Thyroid gland (tissue), 4 donors: ENCODE data around the gene PRDM12. TPM values are rescaled to one million over a fixed set of nuclear protein-coding genes. Genes with fewer than 3 reads are reported as not detected.
A peak's percentile ranks its signal among the peaks of the same experiment; 100 is the strongest.

Experiments used
- DNase-seq, 2 donors: peaks; one replicate each; pipeline ENCODE4 v3.0.0-alpha.2; 2019
- H3K27ac ChIP-seq, 3 donors: fragments of 200-600 bp; sonication (generic); 1 replicate in 2 of 3; 2 replicates in 1 of 3; pipeline ENCODE4 v1.5.1; 2016 to 2019; ENCODE audit warnings: mild to moderate bottlenecking in 1 of 3, moderate library complexity in 1 of 3
- H3K27me3 ChIP-seq: fragments of 200-600 bp; sonication (generic); one replicate; pipeline ENCODE4 v1.5.1; 2019
- H3K36me3 ChIP-seq, 2 donors: fragments of 200-600 bp; sonication (generic); one replicate each; pipeline ENCODE4 v1.5.1; 2016 to 2019
- H3K4me1 ChIP-seq, 2 donors: fragments of 200-600 bp; sonication (generic); one replicate each; pipeline ENCODE4 v1.5.1; 2017 to 2019
- H3K4me3 ChIP-seq, 3 donors: fragments of 200-600 bp; sonication (generic); replicated peaks in 1 of 3; 1 replicate in 2 of 3; 2 replicates in 1 of 3; pipeline ENCODE4 v1.5.1; 2016; ENCODE audit warnings: mild to moderate bottlenecking in 1 of 3
- H3K9me3 ChIP-seq: fragments of 200-600 bp; sonication (generic); one replicate; pipeline ENCODE4 v1.5.1; 2017
- POLR2A ChIP-seq, 2 donors: fragments of 450-650 bp; IDR thresholded peaks; one replicate each; pipeline ENCODE4 v1.6.1; 2017; ENCODE audit warnings: antibody characterized with exemption in 2 of 2, mild to moderate bottlenecking in 2 of 2, moderate library complexity in 1 of 2
- WGBS, 2 donors: methylation state at CpG; one replicate each; pipeline ENCODE4 v1.1.5; 2017; 5-methylcytosine and 5-hydroxymethylcytosine counted together
- intact Hi-C: fragments of 100-400 bp; cut with DNase I; formaldehyde crosslinking; loops from one replicate; pipeline ENCODE4 v1.15.1; 2023
- total RNA-seq, 4 donors: library from RNA; depleted of rRNA; stranded (reverse); fragments of >200 nt; gene quantifications; one replicate each; pipeline ENCODE4 v1.2.3, GENCODE V29; 2016
- TF ChIP-seq, protein P1 (sequence below), 6 experiments: fragments of 200-600 bp in 3 of 6; fragments of 450-650 bp in 3 of 6; sonication (generic) in 3 of 6; IDR thresholded peaks; one replicate each; pipeline ENCODE4 v1.5.1; 2016 to 2019; ENCODE audit warnings: antibody characterized with exemption in 6 of 6, mild to moderate bottlenecking in 2 of 6, inconsistent platforms in 1 of 6, moderate library complexity in 1 of 6

PRDM12 gene
- total RNA-seq, 4 donors from 2014 or later, result not detected

DNA sequence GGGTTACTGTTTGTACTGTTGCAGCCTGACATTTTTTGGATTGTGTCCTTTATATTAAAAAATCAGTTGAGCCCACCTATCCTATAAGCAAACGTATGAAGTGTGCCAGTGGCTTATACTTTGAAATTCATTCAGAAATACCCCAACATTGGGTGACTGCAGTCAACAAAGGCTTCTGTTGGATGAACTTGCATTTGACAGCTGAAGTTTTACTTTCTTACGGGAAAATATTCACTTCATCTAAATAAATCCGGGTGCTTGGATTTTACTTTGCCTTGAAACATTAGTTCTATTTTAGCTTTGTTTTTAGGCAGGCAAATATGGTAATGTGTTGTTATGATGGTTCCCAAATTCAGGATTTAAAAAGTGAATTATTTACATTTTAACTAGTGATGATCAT, 50.9 kb downstream of the PRDM12 start:
- DNase-seq, result no peak
- Histone ChIP-seq H3K4me1 (peaks cover 19 to 24% of the 10 kb centered on the region in 2 donors), H3K36me3 (no peaks in the 10 kb centered on the region), H3K9me3 (no peaks in the 10 kb centered on the region), H3K27ac (peak overlapping the region; percentile 23 to 98 (median 96)), H3K4me3 (peak overlapping the region in 2 of 3 donors; percentile 10 to 87), H3K27me3 (no peaks in the 10 kb centered on the region)
- WGBS, 2 donors, result 14 to 19% methylated on average over 3 of the region's 3 CpGs
- intact Hi-C loops, result loop anchor here (10.0 kb wide), 1 partner anchor 50 kb away; no protein-coding TSS in a partner anchor
- no peak for TF ChIP-seq POLR2A (IDR thresholded peaks at IDR 0.05)
- TF ChIP-seq, protein P1, sequence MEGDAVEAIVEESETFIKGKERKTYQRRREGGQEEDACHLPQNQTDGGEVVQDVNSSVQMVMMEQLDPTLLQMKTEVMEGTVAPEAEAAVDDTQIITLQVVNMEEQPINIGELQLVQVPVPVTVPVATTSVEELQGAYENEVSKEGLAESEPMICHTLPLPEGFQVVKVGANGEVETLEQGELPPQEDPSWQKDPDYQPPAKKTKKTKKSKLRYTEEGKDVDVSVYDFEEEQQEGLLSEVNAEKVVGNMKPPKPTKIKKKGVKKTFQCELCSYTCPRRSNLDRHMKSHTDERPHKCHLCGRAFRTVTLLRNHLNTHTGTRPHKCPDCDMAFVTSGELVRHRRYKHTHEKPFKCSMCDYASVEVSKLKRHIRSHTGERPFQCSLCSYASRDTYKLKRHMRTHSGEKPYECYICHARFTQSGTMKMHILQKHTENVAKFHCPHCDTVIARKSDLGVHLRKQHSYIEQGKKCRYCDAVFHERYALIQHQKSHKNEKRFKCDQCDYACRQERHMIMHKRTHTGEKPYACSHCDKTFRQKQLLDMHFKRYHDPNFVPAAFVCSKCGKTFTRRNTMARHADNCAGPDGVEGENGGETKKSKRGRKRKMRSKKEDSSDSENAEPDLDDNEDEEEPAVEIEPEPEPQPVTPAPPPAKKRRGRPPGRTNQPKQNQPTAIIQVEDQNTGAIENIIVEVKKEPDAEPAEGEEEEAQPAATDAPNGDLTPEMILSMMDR (IDR thresholded peaks at IDR 0.05), result no peak

DNA sequence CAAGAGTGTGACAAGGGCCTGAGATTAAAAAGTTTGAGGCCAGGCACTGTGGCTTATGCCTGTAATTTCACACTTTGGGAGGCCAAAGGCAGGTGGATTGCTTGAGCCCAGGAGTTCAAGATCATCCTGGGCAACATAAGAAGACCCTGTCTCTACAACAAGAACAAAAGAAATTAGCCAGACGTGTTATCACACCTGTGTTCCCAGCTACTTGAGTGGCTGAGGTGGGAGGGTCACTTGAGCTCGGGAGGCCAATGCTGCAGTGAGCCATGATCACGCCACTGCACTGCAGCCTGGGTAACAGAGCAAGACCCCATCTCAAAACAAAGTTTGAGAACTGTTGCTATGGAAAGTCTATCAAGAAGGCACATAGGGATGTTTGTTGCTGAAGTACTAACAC, 54.2 kb downstream of the PRDM12 start:
- H3K4me1 ChIP-seq, result peaks cover 19 to 24% of the 10 kb centered on the region in 2 donors
- peak; percentile 37 to 43 for DNase-seq
- intact Hi-C loops, result loop anchor here (10.0 kb wide), 1 partner anchor 46 kb away; no protein-coding TSS in a partner anchor

DNA sequence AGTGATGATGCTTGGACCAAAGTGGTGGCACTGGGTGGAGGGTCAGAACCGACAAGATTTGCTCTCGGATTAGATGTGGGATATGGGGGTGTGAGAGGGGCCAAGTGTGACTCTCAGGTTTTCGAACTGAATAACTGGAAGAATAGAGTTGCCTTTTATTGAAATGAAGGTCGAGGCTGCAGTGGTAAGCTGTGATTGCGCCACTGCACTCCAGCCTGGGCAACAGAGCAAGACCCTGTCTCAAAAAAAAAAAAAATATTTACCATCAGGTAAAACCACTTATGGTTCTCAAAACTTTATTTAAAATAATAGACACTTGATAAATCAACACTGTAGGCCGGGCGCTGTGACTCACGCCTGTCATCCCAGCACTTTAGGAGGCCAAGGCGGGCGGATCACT, 56.4 kb downstream of the PRDM12 start:
- peaks cover 10 to 24% of the 10 kb centered on the region in 2 donors for H3K4me1 ChIP-seq
- no peaks in the 10 kb centered on the region for H3K9me3 ChIP-seq
- 93 to 96% methylated on average over 10 of the region's 10 CpGs for WGBS, 2 donors
- DNase-seq, result no peak
- no peak overlapping the region for H3K27ac ChIP-seq
- H3K36me3 ChIP-seq, result no peaks in the 10 kb centered on the region
- H3K27me3 ChIP-seq, result no peaks in the 10 kb centered on the region
- H3K4me3 ChIP-seq, result no peak overlapping the region
- TF ChIP-seq, protein P1 (IDR thresholded peaks at IDR 0.05), result no peak
- TF ChIP-seq POLR2A (IDR thresholded peaks at IDR 0.05), result no peak
- intact Hi-C loops, result no loop called here

More for the DNA sequence above, 54.2 kb downstream of the PRDM12 start:
- TF ChIP-seq, protein P1 (IDR thresholded peaks at IDR 0.05), result no peak
- Histone ChIP-seq H3K27me3 (no peaks in the 10 kb centered on the region), H3K9me3 (no peaks in the 10 kb centered on the region), H3K4me3 (no peak overlapping the region), H3K27ac (no peak overlapping the region), H3K36me3 (no peaks in the 10 kb centered on the region)
- WGBS, 2 donors, result 49 to 72% methylated on average over 3 of the region's 3 CpGs

DNA sequence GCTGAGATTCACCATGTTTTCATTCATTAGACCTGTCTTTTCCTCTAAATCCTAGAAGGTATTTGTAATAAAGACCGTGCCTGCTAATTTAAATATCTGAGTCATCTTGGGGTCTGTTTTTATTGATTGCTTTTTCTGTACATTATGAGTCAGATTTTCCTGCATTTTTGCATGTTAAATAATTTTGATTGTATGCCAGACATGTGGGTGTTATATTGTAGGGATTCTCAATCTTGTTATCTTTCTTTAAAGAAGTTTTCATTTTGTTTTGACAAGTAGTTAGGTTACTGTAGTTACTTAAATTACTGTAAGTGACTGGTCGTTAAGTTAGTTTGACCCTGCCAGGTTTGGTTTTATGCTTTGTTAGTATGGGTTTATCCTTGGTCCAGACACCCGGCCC, 64.3 kb downstream of the PRDM12 start:
- intact Hi-C loops, result no loop called here
- DNase-seq, result no peak
- peaks cover 26 to 27% of the 10 kb centered on the region in 2 donors for H3K4me1 ChIP-seq
- H3K4me3 ChIP-seq, result no peak overlapping the region
- no peaks in the 10 kb centered on the region for H3K9me3 ChIP-seq
- no peaks in the 10 kb centered on the region for H3K36me3 ChIP-seq
- WGBS, 2 donors, result 84 to 86% methylated on average over 3 of the region's 3 CpGs
- TF ChIP-seq, protein P1 (IDR thresholded peaks at IDR 0.05), result no peak
- TF ChIP-seq POLR2A (IDR thresholded peaks at IDR 0.05), result no peak
- no peaks in the 10 kb centered on the region for H3K27me3 ChIP-seq
- no peak overlapping the region for H3K27ac ChIP-seq

DNA sequence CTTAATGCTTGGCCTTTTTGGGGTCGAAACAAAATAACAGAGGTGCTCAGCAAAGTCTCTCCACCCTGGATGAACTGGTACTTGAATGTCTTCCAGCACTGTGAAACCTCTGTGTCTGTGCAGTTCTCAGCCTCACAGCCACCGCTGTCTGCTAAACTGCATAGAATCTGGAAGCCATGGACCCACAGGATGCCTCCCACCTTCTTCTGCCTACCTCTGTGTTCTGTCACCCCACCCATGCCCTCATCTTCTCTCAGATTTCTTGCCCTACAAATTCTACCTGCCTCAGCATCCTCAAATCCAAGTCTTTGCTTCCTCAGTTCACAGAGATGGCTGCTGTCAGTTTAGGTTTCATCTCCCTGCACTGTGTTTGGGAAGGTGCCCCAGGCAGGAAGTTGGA, 64.8 kb downstream of the PRDM12 start:
- DNase-seq, result no peak
- H3K4me3 ChIP-seq, result no peak overlapping the region

More for the DNA sequence above, 64.8 kb downstream of the PRDM12 start:
- peaks cover 29 to 31% of the 10 kb centered on the region in 2 donors for H3K4me1 ChIP-seq
- H3K27ac ChIP-seq, result peak overlapping the region in 1 of 3 donors; percentile 26
- no peak for TF ChIP-seq POLR2A (IDR thresholded peaks at IDR 0.05)
- TF ChIP-seq, protein P1 (IDR thresholded peaks at IDR 0.05), result no peak
- H3K36me3 ChIP-seq, result no peaks in the 10 kb centered on the region
- H3K27me3 ChIP-seq, result no peaks in the 10 kb centered on the region
- 95 to 97% methylated on average over 2 of the region's 2 CpGs for whole genome bisulfite sequencing, 2 donors
- H3K9me3 ChIP-seq, result no peaks in the 10 kb centered on the region
- intact Hi-C loops, result no loop called here
